Adrenal gland (tissue), 5 donors: ENCODE data around the gene DNMBP.

ENCODE experiments used
- POLR2A ChIP-seq, 2 donors: fragments of 450-650 bp; IDR thresholded peaks; one replicate each; pipeline ENCODE4 v1.6.1; 2017; ENCODE audit warnings: antibody characterized with exemption in 2 of 2, mild to moderate bottlenecking in 2 of 2, moderate library complexity in 1 of 2
- TF ChIP-seq, protein P1 (sequence below), 6 experiments: fragments of 450-650 bp in 4 of 6; fragments of 200-600 bp in 2 of 6; sonication (generic) in 1 of 6; IDR thresholded peaks; 1 replicate in 5 of 6; 2 replicates in 1 of 6; pipeline versions ENCODE4 v1.5.1 to v1.8.0; 2016 to 2021; ENCODE audit warnings: antibody characterized with exemption in 6 of 6, mild to moderate bottlenecking in 2 of 6, moderate library complexity in 1 of 6
- donor health status: DM: no; HTN: no; CAD: no.

DNA sequence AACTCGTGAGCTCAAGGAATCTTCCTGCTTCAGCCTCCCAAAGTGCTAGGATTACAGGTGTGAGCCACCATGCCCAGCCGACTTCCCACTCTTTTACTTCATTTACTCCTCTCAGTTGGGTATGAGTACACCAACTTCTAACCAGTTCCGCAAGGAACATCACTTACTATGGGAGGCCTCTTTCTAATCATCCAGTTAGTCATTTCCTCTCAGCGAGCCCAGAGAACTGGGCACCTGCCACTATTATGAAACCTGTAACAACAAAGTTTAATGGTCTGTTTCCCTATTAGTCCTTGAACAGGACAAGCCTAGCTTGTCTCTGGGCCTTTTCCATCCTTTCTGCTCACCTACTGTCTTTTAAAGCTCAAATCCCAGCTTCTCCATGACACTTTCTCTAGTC lies 88.8 kb downstream of the DNMBP start:
- TF ChIP-seq, protein P1, sequence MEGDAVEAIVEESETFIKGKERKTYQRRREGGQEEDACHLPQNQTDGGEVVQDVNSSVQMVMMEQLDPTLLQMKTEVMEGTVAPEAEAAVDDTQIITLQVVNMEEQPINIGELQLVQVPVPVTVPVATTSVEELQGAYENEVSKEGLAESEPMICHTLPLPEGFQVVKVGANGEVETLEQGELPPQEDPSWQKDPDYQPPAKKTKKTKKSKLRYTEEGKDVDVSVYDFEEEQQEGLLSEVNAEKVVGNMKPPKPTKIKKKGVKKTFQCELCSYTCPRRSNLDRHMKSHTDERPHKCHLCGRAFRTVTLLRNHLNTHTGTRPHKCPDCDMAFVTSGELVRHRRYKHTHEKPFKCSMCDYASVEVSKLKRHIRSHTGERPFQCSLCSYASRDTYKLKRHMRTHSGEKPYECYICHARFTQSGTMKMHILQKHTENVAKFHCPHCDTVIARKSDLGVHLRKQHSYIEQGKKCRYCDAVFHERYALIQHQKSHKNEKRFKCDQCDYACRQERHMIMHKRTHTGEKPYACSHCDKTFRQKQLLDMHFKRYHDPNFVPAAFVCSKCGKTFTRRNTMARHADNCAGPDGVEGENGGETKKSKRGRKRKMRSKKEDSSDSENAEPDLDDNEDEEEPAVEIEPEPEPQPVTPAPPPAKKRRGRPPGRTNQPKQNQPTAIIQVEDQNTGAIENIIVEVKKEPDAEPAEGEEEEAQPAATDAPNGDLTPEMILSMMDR (IDR thresholded peaks at IDR 0.05) = no peak
- no peak for TF ChIP-seq POLR2A (IDR thresholded peaks at IDR 0.05)
